A549 treated with CORT108297 at 1 μM for 4 hours (cell line): Measurements from ENCODE around the gene PAPSS2. TPM values are rescaled to one million over a fixed set of nuclear protein-coding genes. Genes with fewer than 3 reads are reported as not detected.

Experiments used
- total RNA-seq: library from RNA; stranded (reverse); fragments of 200-300 nt; extraction: Qiagen RNA extraction; gene quantifications from 5 replicates; pipeline ENCODE4 v1.2.3, GENCODE V29; 2022

The PAPSS2 gene
- total RNA-seq: 20.7 to 28.6 TPM (median 23.5 TPM) in 5 replicates

GRCh38 chr10:87659571-87660483, at the start of gene PAPSS2:
Gene PAPSS2 (plus strand): TSS chr10:87659878. CDS start chr10:87659982, 104 bp downstream.

Other genes starting within 250 kb of the PAPSS2 start
- gene MINPP1, start 155.0 kb upstream of the PAPSS2 start, total RNA-seq: 26.3 to 29.0 TPM (median 26.5 TPM) in 5 replicates
- 38.9 to 55.1 TPM (median 45.6 TPM) in 5 replicates for gene ATAD1, start 158.3 kb downstream of the PAPSS2 start, total RNA-seq
- 0.43 to 0.66 TPM (median 0.52 TPM) in 5 replicates for gene KLLN, start 203.7 kb downstream of the PAPSS2 start, total RNA-seq
- 37.4 to 69.1 TPM (median 42.3 TPM) in 5 replicates for gene PTEN, start 203.7 kb downstream of the PAPSS2 start, total RNA-seq